ENCODE measurements around the gene TEAD4. TPM values are rescaled to one million over a fixed set of nuclear protein-coding genes. Genes with fewer than 3 reads are reported as not detected.

TEAD4 gene
- total RNA-seq, 2 donors from 2014 or later, result 14.1 to 35.3 TPM

DNA sequence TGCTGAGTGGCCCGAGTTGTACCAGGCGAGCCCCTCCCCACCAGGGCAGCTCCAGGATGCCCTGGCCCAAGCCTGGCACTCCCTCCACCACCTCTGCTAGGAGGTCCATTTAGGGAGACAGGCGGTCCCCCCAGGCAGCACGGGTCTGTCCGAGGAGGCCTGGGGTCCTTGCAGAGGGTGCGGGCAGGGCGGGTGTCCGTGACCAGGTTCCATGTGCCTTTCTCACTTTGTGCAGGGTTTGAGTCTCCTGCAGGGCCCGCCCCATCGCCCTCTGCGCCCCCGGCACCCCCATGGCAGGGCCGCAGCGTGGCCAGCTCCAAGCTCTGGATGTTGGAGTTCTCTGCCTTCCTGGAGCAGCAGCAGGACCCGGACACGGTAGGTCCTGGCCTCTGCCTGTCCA is 61.2 kb downstream of the TEAD4 start:
- no peak for DNase-seq (ENCODE audit: low spot score)
- intact Hi-C loops (cut with DNase I), result no loop called here

GRCh38 chr12:3020850-3021435 is 61.7 kb downstream of the TEAD4 start:
- DNase-seq (ENCODE audit: low spot score), result no peak
- intact Hi-C loops (cut with DNase I), result no loop called here

- DNase-seq (ENCODE audit: low spot score), result no peak
- intact Hi-C loops (cut with DNase I), result no loop called here
These were observed 63.2 kb downstream of the TEAD4 start for GRCh38 chr12:3022411-3022810.

- DNase-seq (ENCODE audit: low spot score), result no peak
- intact Hi-C loops (cut with DNase I), result no loop called here
These were observed 63.8 kb downstream of the TEAD4 start for GRCh38 chr12:3022961-3023360.

- DNase-seq (ENCODE audit: low spot score), result no peak
- intact Hi-C loops (cut with DNase I), result no loop called here
These were observed 68.9 kb downstream of the TEAD4 start for GRCh38 chr12:3028108-3028507.

GRCh38 chr12:3030821-3031429 is 71.7 kb downstream of the TEAD4 start:
- intact Hi-C loops (cut with DNase I), result loop anchor here in 1 of 2 donors (10.0 kb wide), 2 partner anchors 146 to 176 kb away; partner anchors contain the start of gene TEX52
- no peak for DNase-seq (ENCODE audit: low spot score)

DNA sequence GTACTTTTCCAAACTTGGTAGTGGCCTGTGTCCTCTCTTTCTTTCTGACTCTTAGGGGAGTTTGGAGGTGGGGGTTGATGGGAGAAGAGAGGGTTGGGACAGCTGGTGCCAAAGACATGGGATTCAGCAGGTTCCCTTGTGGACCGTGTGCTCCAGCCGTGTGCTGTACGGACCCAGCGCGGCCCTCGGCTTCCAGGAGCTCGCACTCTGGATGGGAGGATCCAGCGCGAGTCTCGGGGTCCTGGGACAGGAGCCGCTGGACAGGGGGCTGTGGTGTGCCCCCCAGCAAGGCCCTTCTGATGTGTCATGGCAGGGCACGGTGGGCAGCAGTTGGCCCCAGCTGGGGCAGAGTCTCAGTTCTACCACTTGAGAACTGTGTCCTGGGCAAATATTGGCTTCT is 73.0 kb downstream of the TEAD4 start:
- DNase-seq (ENCODE audit: low spot score), result no peak
- intact Hi-C loops (cut with DNase I), result loop anchor here in 1 of 2 donors (10.0 kb wide), 2 partner anchors 147 to 177 kb away; partner anchors contain the start of gene TEX52

GRCh38 chr12:3032770-3033538 is 73.8 kb downstream of the TEAD4 start:
- intact Hi-C loops (cut with DNase I), result loop anchor here in 1 of 2 donors (10.0 kb wide), 2 partner anchors 148 to 178 kb away; partner anchors contain the start of gene TEX52
- no peak for DNase-seq (ENCODE audit: low spot score)

- DNase-seq (ENCODE audit: low spot score), result no peak
- intact Hi-C loops (cut with DNase I), result loop anchor here in 1 of 2 donors (10.0 kb wide), 2 partner anchors 149 to 179 kb away; partner anchors contain the start of gene TEX52
These were observed 74.3 kb downstream of the TEAD4 start for GRCh38 chr12:3033539-3033867.

GRCh38 chr12:3034067-3034750 is 75.0 kb downstream of the TEAD4 start:
- no peak for DNase-seq (ENCODE audit: low spot score)
- intact Hi-C loops (cut with DNase I), result loop anchor here in 1 of 2 donors (10.0 kb wide), 2 partner anchors 149 to 179 kb away; partner anchors contain the start of gene TEX52

DNA sequence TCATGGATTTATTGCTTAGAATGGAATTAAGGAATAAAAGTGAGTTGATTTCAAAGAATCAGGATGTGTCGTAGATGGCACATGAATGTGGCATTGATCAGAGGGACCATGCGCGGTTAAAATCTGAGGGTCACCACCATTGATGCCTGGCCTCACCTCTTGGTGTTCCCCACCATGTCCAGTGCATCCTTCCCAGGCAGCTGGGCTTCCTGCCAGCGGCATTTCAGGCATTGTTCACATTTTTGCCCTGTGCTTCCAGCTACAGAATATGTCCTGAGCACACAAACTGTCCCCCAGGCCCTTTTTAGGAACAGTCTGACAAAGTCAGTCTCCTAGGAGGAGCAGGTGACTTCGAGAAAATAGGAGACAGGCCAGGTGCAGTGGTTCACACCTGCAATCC is 76.0 kb downstream of the TEAD4 start:
- DNase-seq (ENCODE audit: low spot score), result no peak
- intact Hi-C loops (cut with DNase I), result loop anchor here in 1 of 2 donors (10.0 kb wide), 2 partner anchors 150 to 180 kb away; partner anchors contain the start of gene TEX52

DNA sequence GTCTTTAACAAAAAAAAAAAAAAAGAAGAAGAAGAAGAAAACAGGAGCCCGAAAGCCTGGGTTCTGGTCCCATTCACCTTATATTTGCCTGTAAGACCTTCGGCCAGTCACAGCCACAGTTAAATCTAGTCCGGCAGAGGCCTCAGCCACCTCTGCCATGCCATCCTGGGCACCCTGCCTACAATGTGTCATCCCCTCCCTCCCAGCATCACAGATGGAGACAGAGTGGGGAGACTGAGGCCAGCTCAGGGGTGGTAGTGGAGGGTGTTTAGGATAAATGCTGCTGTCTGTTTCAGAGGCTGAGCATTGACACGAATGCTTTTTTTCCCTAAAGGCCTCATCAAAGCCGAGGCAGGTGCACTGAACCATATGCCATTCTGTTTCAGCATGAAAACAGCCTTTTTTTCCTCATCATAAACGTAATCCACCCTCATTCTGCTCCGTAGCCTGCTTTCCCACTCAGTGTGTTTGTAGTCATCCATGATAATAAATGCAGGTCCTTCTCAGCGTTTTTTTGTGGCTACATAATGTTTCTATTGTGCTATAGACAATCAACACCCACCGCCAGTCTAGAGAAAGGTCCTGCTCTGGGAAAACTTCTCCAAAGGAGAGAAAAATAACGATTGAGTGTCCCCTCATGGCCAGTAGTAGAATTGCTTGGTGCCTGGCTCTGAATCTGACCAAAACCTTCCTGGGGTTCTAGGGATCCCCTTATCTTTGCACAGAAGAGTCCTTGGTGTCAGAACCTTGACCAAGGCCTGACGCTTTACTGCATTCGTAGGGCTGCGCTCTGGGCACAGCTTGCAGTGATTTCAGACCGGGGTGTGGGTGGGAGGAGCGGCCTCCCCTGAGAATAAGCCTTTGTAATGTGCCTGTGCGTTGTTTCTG is 76.9 kb downstream of the TEAD4 start:
- DNase-seq (ENCODE audit: low spot score), result no peak
- intact Hi-C loops (cut with DNase I), result loop anchor here in 1 of 2 donors (10.0 kb wide), 2 partner anchors 151 to 181 kb away; partner anchors contain the start of gene TEX52

DNA sequence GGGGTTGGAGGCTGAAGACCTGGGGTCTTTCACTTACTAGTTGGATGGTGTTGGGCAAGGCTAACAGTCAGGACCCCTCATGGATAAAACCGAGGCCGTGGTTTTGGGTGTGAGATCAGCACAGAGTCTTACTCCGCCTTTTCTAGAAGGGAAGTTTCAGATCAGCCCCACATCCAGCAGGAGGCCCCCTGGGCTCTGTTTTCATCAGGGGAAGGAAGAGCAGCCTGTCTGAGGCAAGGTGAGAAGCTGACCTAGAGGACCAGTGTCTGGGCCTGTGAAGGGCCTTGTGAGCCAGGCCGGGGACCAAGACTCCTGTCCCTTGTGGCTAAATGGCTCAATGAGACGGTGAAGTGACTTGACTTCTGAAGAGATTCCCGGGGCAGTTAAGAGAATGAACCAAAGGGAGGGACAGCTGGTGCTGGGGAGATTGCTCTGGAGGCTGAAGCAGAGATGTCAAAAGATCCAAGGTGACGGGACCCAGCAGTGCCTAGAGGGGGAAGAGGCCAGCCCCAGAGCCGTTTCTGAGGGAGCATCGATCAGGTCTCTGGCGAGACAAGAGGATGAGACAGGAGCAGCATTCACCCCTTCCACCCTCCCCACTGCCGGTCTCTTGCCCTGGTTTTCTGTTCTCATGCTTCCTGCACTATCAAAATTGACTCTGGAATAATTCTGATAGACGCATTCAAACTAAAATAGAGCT is 77.9 kb downstream of the TEAD4 start:
- no peak for DNase-seq (ENCODE audit: low spot score)
- intact Hi-C loops (cut with DNase I), result loop anchor here in 1 of 2 donors (10.0 kb wide), 2 partner anchors 152 to 182 kb away; partner anchors contain the start of gene TEX52

DNA sequence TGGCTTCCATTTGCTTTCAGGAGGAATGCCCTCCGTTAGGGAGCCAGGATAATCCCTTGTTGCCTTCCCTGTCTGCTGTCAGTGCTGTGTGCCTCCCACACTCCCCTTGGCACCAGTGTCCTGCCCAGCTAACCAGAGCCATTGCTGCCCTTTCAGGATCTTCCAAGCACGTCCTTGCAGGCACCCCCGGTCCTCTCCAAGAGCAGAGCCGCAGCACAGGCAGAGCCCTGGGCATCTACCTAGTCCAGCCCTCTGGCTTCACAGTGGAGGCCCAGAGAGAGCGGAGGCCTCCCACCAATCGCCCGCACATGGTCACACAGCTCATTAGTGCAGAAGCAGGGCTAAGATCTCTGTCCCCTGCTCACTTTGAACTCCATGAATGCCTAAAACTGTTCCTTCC is 79.0 kb downstream of the TEAD4 start:
- DNase-seq (ENCODE audit: low spot score), result no peak
- intact Hi-C loops (cut with DNase I), result loop anchor here in 1 of 2 donors (10.0 kb wide), 2 partner anchors 153 to 183 kb away; partner anchors contain the start of gene TEX52

DNA sequence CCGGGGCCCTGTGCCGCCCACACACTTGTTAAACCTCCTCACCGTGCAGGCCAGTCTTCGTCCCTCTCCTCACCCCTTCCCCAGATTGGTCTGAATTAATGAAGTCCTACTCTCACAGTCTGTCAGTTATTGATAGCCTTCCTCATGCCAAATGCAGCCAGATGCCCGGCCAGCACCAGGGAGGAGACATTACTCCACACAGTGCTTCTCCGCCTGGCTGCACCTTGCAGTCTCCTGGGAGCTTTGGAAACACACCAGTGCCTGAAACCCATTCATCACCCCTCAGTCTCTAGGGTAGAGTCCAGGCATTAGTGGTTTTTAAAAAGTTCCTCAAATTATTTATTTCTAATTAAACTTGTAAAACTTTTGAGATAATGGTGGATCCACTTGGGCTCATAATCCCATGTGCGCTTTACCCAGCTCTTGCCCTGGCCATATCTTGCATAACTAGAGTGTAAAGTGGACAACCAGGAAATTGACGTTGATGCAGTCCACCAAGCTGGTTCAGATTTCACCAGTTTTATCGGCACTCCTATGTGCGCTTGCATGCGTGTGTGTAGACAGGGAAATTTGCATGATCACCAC is 79.8 kb downstream of the TEAD4 start:
- intact Hi-C loops (cut with DNase I), result loop anchor here in 1 of 2 donors (10.0 kb wide), 2 partner anchors 154 to 184 kb away; partner anchors contain the start of gene TEX52
- DNase-seq (ENCODE audit: low spot score), result no peak

GRCh38 chr12:3040026-3040656 is 80.9 kb downstream of the TEAD4 start:
- intact Hi-C loops (cut with DNase I), result no loop called here
- DNase-seq (ENCODE audit: low spot score), result no peak

All from posterior vena cava (tissue), 2 donors.